ENCODE results near the gene TBC1D22A. TPM values are rescaled to one million over a fixed set of nuclear protein-coding genes. Genes with fewer than 3 reads are reported as not detected.

Gene TBC1D22A
- total RNA-seq, 4 donors from 2014 or later, result 9.2 to 45.3 (median 22.8) TPM

- Histone ChIP-seq H3K27ac (no peak overlapping the region), H3K9me3 (no peaks in the 10 kb centered on the region), H3K4me3 (no peak overlapping the region), H3K4me1 (no peaks in the 10 kb centered on the region), H3K27me3 (no peaks in the 10 kb centered on the region), H3K36me3 (no peaks in the 10 kb centered on the region)
- DNase-seq, result no peak
- no peak for TF ChIP-seq CTCF (IDR thresholded peaks at IDR 0.05)
- no peak for TF ChIP-seq POLR2A (IDR thresholded peaks at IDR 0.05)
- intact Hi-C loops (cut with DNase I; ENCODE audit: low total_unique reads), result no loop called here
Measured at GRCh38 chr22:47086596-47087248, 324.3 kb downstream of the TBC1D22A start.

GRCh38 chr22:47088480-47089158 lies 326.2 kb downstream of the TBC1D22A start:
- Histone ChIP-seq H3K4me3 (no peak overlapping the region), H3K36me3 (no peaks in the 10 kb centered on the region), H3K4me1 (no peaks in the 10 kb centered on the region), H3K9me3 (no peaks in the 10 kb centered on the region), H3K27ac (no peak overlapping the region), H3K27me3 (no peaks in the 10 kb centered on the region)
- no peak for TF ChIP-seq POLR2A (IDR thresholded peaks at IDR 0.05)
- no peak for TF ChIP-seq CTCF (IDR thresholded peaks at IDR 0.05)
- no peak for DNase-seq
- intact Hi-C loops (cut with DNase I; ENCODE audit: low total_unique reads), result no loop called here

DNA sequence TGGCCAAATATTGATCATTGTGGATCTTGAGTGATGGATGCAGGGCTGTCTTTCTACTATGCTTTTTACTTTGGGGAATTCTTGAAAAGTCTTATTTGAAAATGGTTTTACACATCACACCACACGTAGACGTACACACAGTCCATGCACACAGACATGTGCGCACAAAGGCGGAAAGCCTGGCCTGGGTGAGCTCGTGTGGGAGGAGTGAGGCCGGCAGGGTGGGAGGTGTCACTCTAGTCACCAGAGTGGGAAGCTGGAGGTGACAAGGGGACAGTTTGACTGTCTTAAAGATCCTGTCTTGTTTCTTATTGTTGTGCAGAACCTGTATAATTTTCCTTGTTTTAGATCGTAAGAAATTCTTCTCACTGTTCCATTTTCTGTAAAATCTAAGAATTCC lies 326.9 kb downstream of the TBC1D22A start:
- H3K27ac ChIP-seq, result no peak overlapping the region
- H3K36me3 ChIP-seq, result no peaks in the 10 kb centered on the region
- no peaks in the 10 kb centered on the region for H3K27me3 ChIP-seq
- intact Hi-C loops (cut with DNase I; ENCODE audit: low total_unique reads), result no loop called here
- no peaks in the 10 kb centered on the region for H3K4me1 ChIP-seq
- H3K9me3 ChIP-seq, result no peaks in the 10 kb centered on the region
- H3K4me3 ChIP-seq, result no peak overlapping the region
- no peak for TF ChIP-seq CTCF (IDR thresholded peaks at IDR 0.05)
- no peak for TF ChIP-seq POLR2A (IDR thresholded peaks at IDR 0.05)
- DNase-seq, result no peak

DNA sequence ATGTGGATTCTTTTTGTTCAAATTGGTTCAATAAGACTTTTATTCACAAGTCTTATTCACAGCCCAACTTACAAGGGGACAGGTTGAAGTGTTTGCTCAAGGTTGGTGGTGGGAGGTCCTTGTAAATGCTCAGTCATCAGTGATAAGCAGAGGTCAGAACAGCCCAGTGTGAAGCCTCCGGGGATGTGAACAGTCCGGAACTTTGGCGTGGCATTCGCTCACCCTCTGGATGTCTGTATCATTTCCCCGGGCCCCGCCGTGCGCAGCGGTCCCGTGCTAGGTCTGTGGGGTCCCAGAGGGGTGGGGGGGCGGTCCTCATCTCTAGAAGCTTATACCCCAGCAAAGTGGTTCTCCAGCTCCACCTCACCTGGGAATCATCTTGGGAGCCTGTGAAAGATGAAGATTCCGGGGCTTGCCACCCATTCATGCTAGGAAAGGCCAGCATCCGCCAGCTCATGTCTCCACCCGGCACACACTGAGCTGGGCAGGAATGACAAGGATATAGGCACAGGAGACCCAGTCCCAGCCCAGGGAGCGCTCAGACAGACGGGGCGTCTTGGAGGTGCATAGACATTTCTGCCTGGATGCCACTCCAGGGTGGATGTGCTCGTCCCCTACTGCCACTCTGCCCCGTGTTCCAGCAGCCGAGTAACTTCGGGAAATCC lies 327.5 kb downstream of the TBC1D22A start:
- TF ChIP-seq POLR2A (IDR thresholded peaks at IDR 0.05) (no peak), CTCF (IDR thresholded peaks at IDR 0.05) (no peak)
- no peak overlapping the region for H3K27ac ChIP-seq
- H3K4me1 ChIP-seq, result no peaks in the 10 kb centered on the region
- no peaks in the 10 kb centered on the region for H3K27me3 ChIP-seq
- H3K36me3 ChIP-seq, result no peaks in the 10 kb centered on the region
- intact Hi-C loops (cut with DNase I; ENCODE audit: low total_unique reads), result no loop called here
- H3K4me3 ChIP-seq, result no peak overlapping the region
- no peak for DNase-seq
- no peaks in the 10 kb centered on the region for H3K9me3 ChIP-seq
